ENCODE data around the gene OR6S1. TPM values are rescaled to one million over a fixed set of nuclear protein-coding genes. Genes with fewer than 3 reads are reported as not detected.

OR6S1 gene
- total RNA-seq, 4 donors from 2014 or later: not detected

GRCh38 chr14:20630340-20631022 lies 11.0 kb downstream of the OR6S1 start:
- peak overlapping the region; percentile 18 to 64 for H3K27ac ChIP-seq
- H3K36me3 ChIP-seq: no peaks in the 10 kb centered on the region
- no peaks in the 10 kb centered on the region for H3K27me3 ChIP-seq
- H3K4me3 ChIP-seq: peak overlapping the region; percentile 16 to 41
- no peaks in the 10 kb centered on the region for H3K9me3 ChIP-seq
- peak in 1 of 2 donors; percentile 23 for DNase-seq
- H3K4me1 ChIP-seq: peaks cover 3 to 11% of the 10 kb centered on the region in 2 donors
- intact Hi-C loops (cut with DNase I; ENCODE audit: low total_unique reads): no loop called here
- TF ChIP-seq POLR2A (IDR thresholded peaks at IDR 0.05) (no peak), CTCF (IDR thresholded peaks at IDR 0.05) (no peak)

- no peak for DNase-seq
- TF ChIP-seq CTCF (IDR thresholded peaks at IDR 0.05) (no peak), POLR2A (IDR thresholded peaks at IDR 0.05) (no peak)
- Histone ChIP-seq H3K4me3 (no peak overlapping the region), H3K27me3 (no peaks in the 10 kb centered on the region), H3K27ac (no peak overlapping the region), H3K4me1 (peaks cover 3 to 11% of the 10 kb centered on the region in 2 donors), H3K36me3 (no peaks in the 10 kb centered on the region), H3K9me3 (no peaks in the 10 kb centered on the region)
- intact Hi-C loops (cut with DNase I; ENCODE audit: low total_unique reads): no loop called here
Observed at GRCh38 chr14:20628063-20628854, 13.2 kb downstream of the OR6S1 start.

- no peaks in the 10 kb centered on the region for H3K27me3 ChIP-seq
- no peaks in the 10 kb centered on the region for H3K9me3 ChIP-seq
- peaks cover 3 to 15% of the 10 kb centered on the region in 2 donors for H3K4me1 ChIP-seq
- no peaks in the 10 kb centered on the region for H3K36me3 ChIP-seq
- H3K4me3 ChIP-seq: no peak overlapping the region
- intact Hi-C loops (cut with DNase I; ENCODE audit: low total_unique reads): no loop called here
- no peak overlapping the region for H3K27ac ChIP-seq
- no peak for TF ChIP-seq POLR2A (IDR thresholded peaks at IDR 0.05)
- TF ChIP-seq CTCF (IDR thresholded peaks at IDR 0.05): no peak
- no peak for DNase-seq
Observed at GRCh38 chr14:20627346-20628027, 14.0 kb downstream of the OR6S1 start.

GRCh38 chr14:20626274-20626673 lies 15.2 kb downstream of the OR6S1 start:
- DNase-seq: no peak
- Histone ChIP-seq H3K4me3 (no peak overlapping the region), H3K27me3 (no peaks in the 10 kb centered on the region), H3K4me1 (peaks cover 0 to 5% of the 10 kb centered on the region in 2 donors), H3K9me3 (no peaks in the 10 kb centered on the region), H3K27ac (peak overlapping the region in 1 of 2 donors; percentile 34), H3K36me3 (no peaks in the 10 kb centered on the region)
- TF ChIP-seq CTCF (IDR thresholded peaks at IDR 0.05) (no peak), POLR2A (IDR thresholded peaks at IDR 0.05) (no peak)
- intact Hi-C loops (cut with DNase I; ENCODE audit: low total_unique reads): no loop called here
